Glomerular visceral epithelial cell (primary cell): Measurements from ENCODE around the gene ARID3A.
A peak's percentile ranks its signal among the peaks of the same experiment; 100 is the strongest.
"Not testable (repeated sequence)": the region's sequence is repeated elsewhere in the genome, so short reads cannot be mapped to it uniquely, and the experiment has no call there.

ENCODE experiments used
- DNase-seq: peaks from one replicate; pipeline ENCODE4 v3.0.0-alpha.2; 2016; ENCODE audit errors: extremely low spot score

ARID3A gene

GRCh38 chr19:1016647-1017114 lies 90.8 kb downstream of the ARID3A start:
- DNase-seq, result peak; percentile 89

GRCh38 chr19:1017115-1017905 lies 91.5 kb downstream of the ARID3A start:
- peak; percentile 47 for DNase-seq

- DNase-seq, result no peak
These were observed 92.1 kb downstream of the ARID3A start for GRCh38 chr19:1017906-1018305.

- no peak for DNase-seq
These were observed 92.6 kb downstream of the ARID3A start for GRCh38 chr19:1018393-1018792.

GRCh38 chr19:1018932-1019615 lies 93.2 kb downstream of the ARID3A start:
- no peak for DNase-seq

GRCh38 chr19:1019616-1019961 lies 93.8 kb downstream of the ARID3A start:
- no peak for DNase-seq

GRCh38 chr19:1019980-1020867 lies 94.4 kb downstream of the ARID3A start:
- DNase-seq, result no peak

GRCh38 chr19:1020868-1021425 lies 95.1 kb downstream of the ARID3A start, which contains the start of gene TMEM259:
Gene TMEM259 (minus strand): TSS chr19:1021123. CDS start chr19:1020996, 127 bp downstream.
- peak; percentile 98 for DNase-seq

- DNase-seq, result not testable (repeated sequence)
These were observed 98.0 kb downstream of the ARID3A start for GRCh38 chr19:1023883-1024188.

- DNase-seq, result not testable (repeated sequence)
These were observed 99.2 kb downstream of the ARID3A start for GRCh38 chr19:1025080-1025479.
